HG03175 (cell line): ENCODE measurements around the gene CDH4.

Experiments
- ATAC-seq: cut with Tn5 transposase; IDR thresholded peaks from one replicate; pipeline ENCODE4 v1.9.1; 2021; ENCODE audit warnings: mild to moderate bottlenecking, moderate library complexity; ENCODE audit not compliant: unreplicated experiment

The CDH4 gene

DNA sequence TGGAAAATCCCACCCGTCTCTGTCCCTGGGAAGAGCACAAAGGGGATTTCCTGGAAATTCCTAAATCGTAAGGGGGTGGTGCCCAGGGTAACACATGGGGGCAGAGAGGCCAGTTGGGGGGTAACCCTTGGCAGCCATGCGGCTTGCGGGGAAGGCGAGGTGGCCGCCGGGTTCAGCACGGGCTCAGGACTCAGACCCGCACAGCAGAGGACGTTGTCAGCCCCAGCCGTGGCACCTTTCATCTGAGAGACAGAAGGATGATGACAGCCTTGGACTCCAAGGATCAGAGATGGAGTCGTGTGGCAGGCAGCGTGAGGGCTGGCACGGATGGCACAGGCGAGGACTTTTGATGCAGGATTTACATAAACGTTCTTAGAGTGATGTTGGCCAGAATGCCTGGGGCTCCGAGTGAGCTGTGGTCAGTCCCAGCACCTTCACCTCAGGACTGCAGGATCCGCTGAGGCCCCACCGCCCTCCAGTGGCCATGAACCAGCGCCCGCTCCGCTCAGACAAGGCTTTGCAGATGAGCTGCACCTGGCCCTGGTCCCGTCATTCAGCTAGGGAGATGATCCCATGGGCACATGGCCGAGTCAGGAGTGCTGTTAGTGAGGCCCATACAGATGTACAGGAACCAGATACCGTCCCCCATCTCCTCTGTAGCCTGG is 623.3 kb downstream of the CDH4 start:
- ATAC-seq = no peak

DNA sequence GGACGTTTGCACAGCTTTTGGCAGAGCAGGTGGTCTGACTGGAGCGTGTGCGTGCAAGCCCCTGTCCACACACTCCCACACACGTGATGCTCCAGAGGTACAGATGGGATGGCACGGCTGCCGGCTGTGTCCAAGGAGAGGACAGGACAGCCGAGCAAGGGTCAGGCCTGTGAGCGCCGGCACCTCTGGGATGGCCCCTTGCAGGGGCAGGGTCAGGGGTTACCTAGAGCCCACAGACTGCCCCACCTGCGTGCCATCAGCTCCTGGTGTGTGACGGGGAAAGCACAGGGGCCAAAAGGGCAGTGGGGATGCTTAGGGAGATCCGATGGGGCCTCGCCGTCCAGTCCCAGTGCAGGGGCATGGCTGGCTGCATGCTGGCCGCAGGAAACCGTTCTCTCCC is 623.9 kb downstream of the CDH4 start:
- no peak for ATAC-seq

DNA sequence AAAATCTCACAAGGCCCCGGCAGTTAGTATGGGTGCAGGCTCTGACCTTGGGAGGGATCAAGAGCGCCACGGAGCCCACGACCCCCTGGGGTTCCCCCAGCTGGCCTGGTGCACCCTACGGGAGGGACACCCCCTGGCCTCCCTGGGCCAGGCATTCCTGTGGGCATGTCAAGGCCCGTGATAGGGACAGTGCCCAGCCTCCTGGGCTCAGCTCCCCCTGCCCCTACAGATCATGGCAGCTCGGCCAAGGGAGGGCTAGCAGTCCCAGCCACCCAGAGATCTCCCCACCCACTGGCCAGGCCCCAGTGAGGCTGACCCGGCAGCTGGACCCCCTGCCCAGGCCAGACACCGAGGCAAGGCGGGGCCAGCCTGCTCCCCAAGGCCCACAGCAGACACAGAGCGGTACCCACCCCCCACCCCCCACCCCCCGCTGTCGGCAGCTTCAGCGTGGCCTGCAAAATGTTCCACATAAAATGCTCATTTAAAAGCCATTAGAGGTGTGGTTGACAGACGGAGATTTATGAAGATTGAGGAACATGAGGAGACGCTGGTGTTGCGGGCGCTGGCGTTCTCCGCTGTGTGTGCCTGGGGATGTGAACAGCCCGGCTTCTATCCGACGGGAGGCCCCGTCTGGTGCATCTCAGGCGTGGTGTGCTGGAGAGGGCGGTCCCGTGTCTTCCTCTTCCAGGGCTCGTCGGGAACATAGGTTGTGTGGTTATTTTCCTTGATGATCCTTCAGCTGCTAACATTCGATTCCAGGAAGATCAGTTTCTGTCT is 625.1 kb downstream of the CDH4 start:
- no peak for ATAC-seq

- ATAC-seq = no peak
These were observed 625.9 kb downstream of the CDH4 start for GRCh38 chr20:61877776-61878477.

GRCh38 chr20:61878478-61879302 is 626.6 kb downstream of the CDH4 start:
- no peak for ATAC-seq

GRCh38 chr20:61879303-61879620 is 627.2 kb downstream of the CDH4 start:
- no peak for ATAC-seq

DNA sequence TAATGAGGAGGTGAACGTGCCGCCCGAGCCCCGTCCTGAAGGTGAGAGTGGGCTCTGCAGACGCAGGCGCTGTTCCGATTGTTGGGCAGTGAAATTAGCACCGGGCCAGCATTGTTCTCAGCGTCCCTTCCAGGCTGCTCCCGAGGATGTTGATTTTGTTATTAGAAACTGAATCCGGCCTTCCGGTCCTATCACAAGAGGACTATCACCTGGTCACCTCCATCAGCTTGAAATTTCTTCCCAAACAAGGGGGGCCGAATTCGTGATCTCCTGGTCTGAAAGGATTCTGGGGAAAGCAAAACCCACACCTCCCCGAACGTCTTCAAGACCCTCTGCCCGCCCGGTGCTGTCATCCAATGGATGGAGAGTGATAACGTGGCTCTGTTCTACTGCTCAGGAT is 627.6 kb downstream of the CDH4 start:
- ATAC-seq = no peak

DNA sequence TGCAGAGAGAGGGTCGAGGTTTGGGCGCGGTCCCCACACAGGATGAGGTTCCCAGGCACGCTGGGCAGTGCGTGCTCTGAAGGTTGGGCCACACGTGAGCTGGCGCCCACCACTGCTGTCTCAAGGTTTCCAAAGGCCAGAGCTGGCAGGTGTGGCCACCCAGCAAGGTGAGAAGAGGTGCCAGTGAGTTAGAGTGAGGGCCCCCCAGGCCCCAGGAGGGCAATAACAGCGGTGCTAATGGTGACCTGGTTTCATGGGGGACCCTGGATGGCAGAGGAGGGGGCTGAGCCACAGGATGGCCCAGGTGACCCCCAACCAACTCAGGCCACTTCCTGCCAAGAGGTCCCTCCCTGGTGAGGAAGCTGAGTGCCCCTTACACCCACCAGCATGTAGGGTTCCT is 628.6 kb downstream of the CDH4 start:
- ATAC-seq = no peak

- no peak for ATAC-seq
These were observed 629.4 kb downstream of the CDH4 start for GRCh38 chr20:61881416-61881815.

- ATAC-seq = no peak
These were observed 629.8 kb downstream of the CDH4 start for GRCh38 chr20:61881861-61882260.

GRCh38 chr20:61882716-61883615 is 630.9 kb downstream of the CDH4 start:
- no peak for ATAC-seq

- no peak for ATAC-seq
These were observed 631.9 kb downstream of the CDH4 start for GRCh38 chr20:61883857-61884393.

GRCh38 chr20:61884571-61885389 is 632.7 kb downstream of the CDH4 start:
- ATAC-seq = no peak

DNA sequence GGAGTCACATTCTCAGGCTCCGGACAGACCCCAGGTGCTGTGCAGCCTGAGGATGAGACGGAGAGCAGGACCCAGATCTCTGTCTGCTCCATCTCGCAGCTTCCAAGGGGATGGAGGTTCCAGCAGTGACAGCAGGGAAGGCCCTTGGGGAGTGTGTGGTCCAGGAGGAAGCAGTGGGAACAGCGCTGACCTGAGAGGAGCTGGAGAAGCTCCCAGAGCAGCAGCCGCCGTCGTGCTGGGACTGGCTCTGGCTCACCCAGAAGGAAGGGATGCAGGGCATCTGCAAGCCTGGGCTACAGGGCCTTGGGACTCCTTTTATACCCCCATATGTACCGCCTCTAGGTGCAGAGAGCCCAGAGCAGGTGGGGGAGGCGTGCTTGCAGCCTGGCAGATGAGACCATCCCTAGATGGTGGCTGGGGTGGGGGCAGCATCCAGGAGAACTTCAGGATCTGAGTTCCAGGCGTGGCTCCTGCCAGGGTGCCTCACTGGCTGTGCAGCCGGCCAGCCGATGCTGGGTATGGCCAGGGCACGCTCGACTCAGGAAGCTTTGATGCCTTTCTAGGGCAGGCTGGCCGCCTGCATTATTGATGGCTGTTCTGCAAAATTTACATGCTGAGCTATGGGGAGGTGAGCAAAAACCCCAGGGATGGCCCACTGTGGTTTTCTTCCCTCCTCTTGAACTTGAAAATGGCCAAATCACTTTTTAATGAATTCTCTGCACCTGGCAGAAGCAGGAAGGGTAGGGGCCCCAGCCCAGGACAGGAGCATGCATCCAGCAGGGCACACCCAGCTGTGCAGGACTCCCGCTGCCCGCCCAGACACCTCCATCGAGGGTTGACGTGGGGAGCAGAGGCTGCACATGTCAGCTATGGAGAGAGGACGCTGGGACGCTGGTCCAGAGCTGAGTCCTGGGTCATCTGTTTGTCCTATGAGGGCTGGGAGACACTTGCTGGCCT is 634.0 kb downstream of the CDH4 start:
- ATAC-seq = no peak

GRCh38 chr20:61886721-61887595 is 634.9 kb downstream of the CDH4 start:
- ATAC-seq = no peak

GRCh38 chr20:61887596-61888093 is 635.6 kb downstream of the CDH4 start:
- ATAC-seq = no peak
